ENCODE data around the gene HSPBP1. TPM values are rescaled to one million over a fixed set of nuclear protein-coding genes. Genes with fewer than 3 reads are reported as not detected.
A peak's percentile ranks its signal among the peaks of the same experiment; 100 is the strongest.

HSPBP1 gene
- total and polyA plus RNA-seq, 9 of the 15 experiments (the other 6 are each of a cell fraction or from before 2014, with no cell fraction given) = 0.83 to 81.3 (median 21.8) TPM

- TF ChIP-seq RERE (CRISPR knock-in tag; IDR thresholded peaks at IDR 0.05; ENCODE audit: borderline replicate concordance) = no peak
- no peak for TF ChIP-seq HNRNPLL (IDR thresholded peaks at IDR 0.05; ENCODE audit: low read depth, low read length, poor library complexity, severe bottlenecking)
- no peak for TF ChIP-seq ZBED1 (IDR thresholded peaks at IDR 0.05)
- no peak for TF ChIP-seq CLOCK (CRISPR knock-in tag; IDR thresholded peaks at IDR 0.05; ENCODE audit: borderline replicate concordance)
- TF ChIP-seq ZFP91 (CRISPR knock-in tag; IDR thresholded peaks at IDR 0.05) = no peak
- TF ChIP-seq POLR2G (IDR thresholded peaks at IDR 0.05; ENCODE audit: low read depth, low read length) = peak; percentile 32; the same call in 1 of the 2 replicates
These were observed 49.1 kb downstream of the HSPBP1 start (continued) for GRCh38 chr19:55230780-55231179.
